Stimulated activated CD8-positive, alpha-beta memory T cell treated with anti-CD3 and anti-CD28 coated beads, Interleukin-2, amount 100 ng/mL, for 1 hour (primary cell): Measurements from ENCODE around the gene HSBP1L1.
"Not testable (repeated sequence)": the region's sequence is repeated elsewhere in the genome, so short reads cannot be mapped to it uniquely, and the experiment has no call there.

Experiments
- DNase-seq, 2 donors: peaks; one replicate each; pipeline ENCODE4 v3.0.0-alpha.2; 2020; ENCODE audit warnings: low read depth in 2 of 2

HSBP1L1 gene

GRCh38 chr18:79945118-79946042, 19.1 kb upstream of the HSBP1L1 start:
- DNase-seq: no peak

- DNase-seq: no peak
Measured at GRCh38 chr18:79947054-79947755, 17.2 kb upstream of the HSBP1L1 start.

DNA sequence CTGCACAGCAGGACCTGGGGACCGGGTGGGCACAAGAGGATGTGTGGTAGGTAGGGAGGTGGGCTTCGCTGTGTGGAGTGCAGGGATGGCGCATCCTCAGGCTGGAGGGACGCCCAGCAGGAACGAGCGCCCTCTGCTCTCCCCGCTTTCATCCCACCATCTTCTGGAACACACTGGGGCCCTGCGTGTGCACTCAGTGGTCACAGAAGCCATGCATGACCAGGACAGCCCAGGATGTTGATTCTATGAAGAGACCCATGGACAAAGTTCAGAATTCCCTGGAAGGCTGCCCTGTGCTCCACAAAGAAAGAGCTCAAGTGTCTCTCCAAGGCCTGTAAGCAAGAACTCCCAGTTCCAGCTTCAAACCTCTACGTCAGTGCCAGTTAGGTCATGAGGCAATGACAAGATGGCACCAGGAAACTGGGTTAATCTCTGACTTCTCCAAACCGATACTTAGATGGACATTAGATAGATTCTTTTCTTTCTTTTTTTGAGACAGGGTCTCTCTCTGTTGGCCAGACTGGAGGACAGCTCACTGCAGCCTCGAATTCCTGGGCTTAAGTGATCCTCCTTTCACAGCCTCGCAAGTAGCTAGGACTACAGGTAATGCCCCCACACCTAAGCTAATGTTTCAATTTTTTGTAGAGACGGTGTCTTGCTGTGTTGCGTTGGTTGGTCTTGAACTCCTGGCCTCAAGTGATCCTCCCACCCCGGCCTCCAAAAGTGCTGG, 16.4 kb upstream of the HSBP1L1 start:
- DNase-seq: no peak

DNA sequence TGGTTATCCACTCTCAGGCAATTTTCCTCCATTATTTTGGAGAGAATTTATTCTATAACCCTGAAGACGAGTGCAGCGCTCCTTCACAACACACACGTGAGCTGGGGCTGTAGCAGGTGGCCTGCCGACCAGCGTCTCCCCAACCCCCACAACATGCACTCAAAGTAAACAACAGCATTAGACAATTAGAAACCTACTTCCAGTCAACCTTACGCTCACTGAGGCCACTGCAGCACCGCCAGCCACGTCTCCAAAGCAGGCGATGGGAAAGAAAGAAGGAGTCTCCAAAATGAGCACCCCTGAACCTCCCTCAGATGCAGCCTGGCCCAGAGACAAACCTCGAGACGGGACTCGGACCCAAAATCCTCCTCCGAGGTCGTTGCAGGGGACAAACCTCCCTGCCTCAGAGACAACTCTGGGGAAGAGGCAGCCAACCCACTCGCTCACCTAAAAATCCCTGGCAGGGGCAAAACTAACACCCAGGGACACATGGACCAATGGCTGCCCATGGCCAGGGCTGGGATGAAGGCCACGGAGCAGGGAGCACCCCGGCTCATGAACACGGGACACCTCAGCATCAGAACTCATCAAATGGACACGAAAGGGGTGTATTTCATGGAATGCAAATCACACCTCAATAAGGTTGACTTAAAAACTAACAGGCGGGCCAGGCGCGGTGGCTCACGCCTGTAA, 15.6 kb upstream of the HSBP1L1 start:
- no peak for DNase-seq

GRCh38 chr18:79949697-79950487, 14.6 kb upstream of the HSBP1L1 start:
- DNase-seq: no peak

DNA sequence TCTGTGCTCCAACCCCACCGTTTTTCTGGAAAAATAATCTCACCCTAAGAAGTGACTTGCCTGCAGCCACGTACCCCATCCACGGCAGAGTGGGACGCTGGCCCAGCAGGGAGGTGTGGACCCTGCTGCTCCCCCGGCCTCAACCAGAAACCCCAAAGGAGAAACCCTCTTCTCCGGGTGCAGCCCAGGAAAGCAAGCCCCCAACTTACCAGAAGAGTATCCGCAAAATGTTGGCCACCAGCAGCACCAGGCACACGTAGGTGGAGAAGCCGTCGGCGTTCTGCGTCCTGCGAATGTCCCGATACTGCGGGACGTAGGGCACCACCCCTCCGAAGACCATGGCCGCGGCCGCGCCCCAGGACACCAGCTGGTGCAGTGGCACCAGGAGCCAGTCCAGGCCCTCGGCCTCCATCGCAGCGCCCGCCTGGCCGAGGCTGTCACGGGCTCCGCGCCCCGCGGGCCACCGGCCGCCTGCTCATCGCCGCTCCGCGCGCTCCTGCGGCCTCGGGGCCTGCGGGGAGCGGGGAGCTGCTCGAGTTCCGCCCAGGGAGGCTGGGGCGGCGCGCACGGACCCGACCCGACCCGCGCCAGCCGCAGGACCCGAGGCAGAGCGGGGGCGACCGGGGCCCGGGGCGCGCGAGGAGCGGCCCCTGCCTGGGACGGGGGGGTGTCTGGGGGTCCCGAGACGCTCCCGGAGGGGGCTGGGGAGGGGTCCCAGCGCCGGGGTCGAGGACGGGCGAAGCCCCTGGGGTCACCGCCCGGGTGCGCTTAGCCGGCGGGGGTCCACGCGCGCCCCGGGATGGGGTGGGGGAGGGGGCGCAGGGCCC, 13.7 kb upstream of the HSBP1L1 start:
- no peak for DNase-seq

DNA sequence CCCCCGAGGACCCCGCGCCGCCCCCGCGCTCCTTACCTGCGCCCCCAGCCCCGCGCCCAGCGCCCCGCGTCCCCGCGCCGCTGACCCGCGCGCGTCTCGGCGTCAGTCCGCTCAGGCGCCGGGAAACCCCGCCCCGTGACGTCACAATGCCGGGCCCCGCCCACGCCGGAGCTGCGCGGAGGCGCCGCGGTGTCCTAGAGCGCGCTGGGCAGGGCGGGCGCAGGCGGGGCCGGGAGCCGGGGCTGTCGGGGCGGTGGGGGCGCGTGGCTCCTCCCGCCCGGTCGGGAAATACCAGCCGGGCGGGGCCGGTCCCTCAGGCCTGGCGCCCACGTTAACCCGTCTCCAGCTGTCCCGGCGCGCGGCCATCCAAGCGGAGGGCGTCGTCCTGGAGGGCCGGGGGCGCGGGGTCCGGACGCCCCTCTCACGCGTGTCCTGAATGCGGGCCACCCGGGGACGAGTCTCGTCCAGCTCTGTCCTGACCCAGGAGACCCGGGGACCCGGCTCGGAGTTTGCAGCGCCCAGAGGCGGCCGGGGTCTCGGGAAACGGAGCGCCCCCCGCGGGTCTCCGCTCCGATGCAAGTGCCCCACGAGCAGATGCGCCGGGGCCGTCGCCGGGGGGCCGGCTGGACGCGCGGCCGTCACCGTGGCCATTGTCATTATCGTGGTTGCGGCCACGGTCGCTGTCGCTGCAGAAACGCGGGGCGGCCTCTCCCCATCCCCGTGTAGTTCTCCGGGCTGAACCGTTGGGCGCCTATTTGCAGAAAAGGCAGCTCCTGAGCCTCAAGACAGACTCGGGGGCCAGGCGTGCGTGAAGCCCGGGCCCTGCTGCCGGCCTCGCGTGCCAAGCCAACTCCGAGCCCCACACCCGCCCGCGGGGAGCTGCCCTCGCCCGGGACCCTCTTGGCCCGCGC, 12.6 kb upstream of the HSBP1L1 start, which contains the start of gene SLC66A2:
TSS of gene SLC66A2 (minus strand) at position 109 of the 911 bp plus-strand sequence. CDS start 727 bp downstream, outside the sequence.
- peak; percentile 92 to 95 for DNase-seq

DNA sequence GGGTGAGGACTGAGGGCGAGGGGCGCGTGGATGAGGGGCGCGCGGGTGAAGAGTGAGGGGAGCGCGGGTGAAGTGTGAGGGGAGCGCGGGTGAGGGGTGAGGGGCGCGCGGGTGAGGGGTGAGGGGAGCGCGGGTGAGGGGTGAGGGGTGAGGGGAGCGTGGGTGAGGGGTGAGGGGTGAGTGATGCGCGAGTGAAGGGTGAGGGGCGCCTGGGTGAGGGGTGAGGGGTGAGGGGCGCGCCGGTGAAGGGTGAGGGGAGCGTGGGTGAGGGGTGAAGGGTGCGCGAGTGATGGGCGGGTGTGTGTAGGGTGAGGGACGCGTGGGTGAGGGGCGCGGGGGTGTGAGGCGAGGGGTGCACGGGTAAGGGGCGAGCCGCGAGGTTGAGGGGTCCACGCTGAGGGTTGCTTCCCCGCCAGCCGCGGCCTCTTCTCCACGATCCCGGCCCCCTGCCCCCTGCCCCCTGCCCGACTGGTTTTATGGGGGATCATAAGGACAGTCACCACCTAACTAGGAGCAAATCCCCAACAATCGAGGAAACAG, 11.9 kb upstream of the HSBP1L1 start:
- no peak for DNase-seq

DNA sequence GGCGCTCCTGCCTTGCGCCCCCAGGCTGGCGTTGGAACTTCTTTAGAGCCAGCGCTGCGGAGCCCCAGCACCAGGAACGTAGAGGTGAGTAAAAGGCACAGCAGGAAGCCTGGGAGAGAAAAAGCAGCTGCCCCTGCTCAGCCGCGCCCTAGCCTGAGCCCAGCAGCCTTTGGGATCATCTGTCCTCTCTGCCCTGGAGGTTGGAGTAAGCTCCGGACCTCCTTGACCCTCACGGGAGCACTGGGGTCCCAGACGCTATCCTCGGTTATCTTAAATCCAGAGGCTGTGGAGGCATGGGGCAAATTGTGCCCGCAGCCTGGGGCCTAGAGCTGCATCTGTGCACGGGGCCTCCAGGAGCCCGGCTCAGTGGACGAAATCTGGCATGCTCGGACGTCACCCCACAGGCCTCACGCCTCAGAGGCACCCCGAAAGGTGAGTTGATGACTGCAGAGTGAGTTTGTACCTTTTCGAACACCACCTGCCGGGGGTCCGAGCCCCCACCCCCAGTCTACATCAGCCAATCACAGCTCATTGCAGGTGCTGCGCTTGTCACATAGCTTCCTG, 11.4 kb upstream of the HSBP1L1 start:
- DNase-seq: no peak

GRCh38 chr18:79953971-79954651, 10.3 kb upstream of the HSBP1L1 start:
- no peak for DNase-seq

- no peak for DNase-seq
Measured at GRCh38 chr18:79954791-79955190, 9.7 kb upstream of the HSBP1L1 start.

DNA sequence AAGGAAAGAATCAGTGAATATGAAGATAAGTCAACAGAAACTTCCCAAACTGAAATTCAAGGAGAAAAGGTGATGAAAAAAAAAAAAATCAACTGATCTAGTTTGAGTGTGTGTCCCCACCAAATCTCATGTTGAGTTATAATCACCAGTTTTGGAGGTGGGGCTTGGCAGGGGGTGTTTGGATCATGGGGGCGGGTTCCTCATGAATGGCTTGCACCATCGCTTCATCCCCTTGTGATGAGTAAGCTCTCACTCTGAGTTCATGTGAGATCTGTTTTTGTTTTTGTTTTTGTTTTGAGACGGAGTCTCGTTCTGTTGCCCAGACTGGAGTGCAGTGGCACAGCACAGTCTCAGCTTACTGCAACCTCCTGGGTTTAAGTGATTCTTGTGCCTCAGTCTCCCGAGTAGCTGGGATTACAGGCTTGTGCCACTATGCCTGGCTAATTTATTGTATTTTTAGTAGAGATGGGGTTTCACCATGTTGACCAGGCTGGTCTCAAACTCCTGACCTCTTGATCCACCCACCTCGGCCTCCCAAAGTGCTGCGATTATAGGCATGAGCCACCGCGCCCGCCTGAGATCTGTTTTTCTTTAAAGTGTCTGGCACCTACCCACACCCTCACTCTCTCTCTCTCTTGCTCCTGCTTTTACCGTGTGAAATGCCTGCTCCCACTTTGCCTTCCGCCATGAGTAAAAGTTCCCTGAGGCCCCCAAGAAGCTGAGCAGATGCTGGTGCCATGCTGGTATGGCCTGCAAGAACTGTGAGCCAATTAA, 9.0 kb upstream of the HSBP1L1 start:
- no peak for DNase-seq

DNA sequence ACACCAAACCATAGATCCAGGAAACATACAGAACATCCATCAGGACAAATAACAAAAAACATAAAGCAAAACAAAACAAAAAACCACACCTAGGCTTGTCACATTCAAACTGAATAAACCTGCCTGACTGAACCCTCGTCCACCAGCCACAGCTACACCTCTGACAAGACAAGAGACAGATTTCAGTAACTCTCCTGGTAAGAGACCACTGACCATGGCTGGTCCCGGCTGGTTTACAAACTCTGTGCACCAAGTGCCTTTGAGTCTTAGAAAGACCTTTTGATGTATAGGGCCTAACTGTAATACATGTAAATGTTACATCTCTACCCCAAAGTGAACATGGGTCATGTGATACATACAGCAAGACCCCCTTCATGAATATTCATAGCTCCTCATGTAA, 8.2 kb upstream of the HSBP1L1 start:
- no peak for DNase-seq

DNA sequence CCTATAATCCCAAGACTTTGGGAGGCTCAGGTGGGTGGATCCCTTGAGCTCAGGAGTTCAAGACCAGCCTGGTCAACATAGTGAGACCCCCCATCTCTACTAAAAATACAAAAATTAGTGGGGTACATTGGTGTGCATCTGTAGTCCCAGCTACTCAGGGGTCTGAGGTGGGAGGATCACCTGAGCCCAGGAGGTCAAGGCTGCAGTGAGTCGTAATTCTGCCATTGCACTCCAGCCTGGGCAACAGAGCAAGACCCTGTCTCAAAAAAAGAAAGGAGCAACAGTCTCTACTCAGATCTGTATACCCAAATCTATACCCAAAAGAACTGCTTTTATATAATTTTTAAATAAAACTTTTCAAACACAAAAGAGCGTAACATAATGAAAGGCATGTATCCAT, 5.5 kb upstream of the HSBP1L1 start:
- no peak for DNase-seq

DNA sequence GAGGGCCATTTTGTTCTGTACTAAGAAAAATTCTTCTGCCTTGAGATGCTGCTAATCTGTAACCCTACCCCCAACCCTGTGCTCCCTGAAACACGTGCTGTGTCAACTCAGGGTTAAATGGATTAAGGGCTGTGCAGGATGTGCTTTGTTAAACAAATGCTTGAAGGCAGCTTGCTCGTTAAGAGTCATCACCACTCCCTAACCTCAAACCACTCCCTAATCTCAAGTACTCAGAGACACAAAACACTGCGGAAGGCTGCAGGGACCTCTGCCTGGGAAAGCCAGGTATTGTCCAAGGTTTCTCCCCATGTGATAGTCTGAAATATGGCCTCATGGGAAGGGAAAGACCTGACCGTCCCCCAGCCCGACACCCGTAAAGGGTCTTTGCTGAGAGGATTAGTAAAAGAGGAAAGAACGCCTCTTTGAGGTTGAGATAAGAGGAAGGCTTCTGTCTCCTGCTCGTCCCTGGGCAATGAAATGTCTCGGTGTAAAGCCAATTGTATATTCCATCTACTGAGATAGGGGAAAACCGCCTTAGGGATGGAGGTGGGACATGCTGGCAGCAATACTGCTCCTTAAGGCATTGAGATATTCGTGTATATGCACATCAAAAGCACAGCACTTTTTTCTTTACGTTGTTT, 4.2 kb upstream of the HSBP1L1 start:
- not testable (repeated sequence) for DNase-seq

DNA sequence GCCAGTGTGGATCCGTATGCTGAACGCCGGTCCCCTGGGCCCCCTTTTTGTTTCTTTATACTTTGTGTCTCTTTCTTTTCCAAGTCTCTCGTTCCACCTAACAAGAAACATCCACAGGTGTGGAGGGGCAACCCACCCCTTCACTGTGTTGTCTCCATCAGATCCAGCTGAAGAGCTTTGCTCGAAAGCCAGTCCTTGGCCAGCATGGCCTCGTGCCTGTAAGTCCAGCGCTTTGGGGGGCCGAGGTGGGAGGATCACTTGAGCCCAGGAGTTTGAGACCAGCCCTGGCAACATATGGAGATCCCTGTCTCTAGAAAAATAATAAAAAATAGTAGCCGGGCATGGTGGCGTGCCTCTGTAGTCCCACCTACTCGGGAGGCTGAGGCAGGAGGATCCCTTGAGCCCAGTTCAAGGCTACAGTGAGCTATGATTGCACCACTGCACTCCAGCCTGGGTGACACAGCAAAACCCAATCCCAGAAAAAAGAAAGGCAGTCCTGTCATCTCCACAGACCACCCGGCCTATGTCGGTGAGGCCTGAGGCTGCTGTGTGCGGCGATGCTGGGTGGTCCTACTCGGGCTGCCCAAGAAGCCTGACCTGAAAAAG, 3.4 kb upstream of the HSBP1L1 start:
- DNase-seq: no peak
